GM12874 (cell line): ENCODE data around the gene TOX3.

Source experiments
- CTCF ChIP-seq: IDR thresholded peaks from 2 replicates; pipeline ENCODE4 v1.5.1; 2011; ENCODE audit warnings: low read depth, mild to moderate bottlenecking, control low read depth, low read length, moderate library complexity; ENCODE audit not compliant: insufficient read depth

The TOX3 gene

GRCh38 chr16:52547004-52547833 lies at the start of gene TOX3:
TSS of gene TOX3 (minus strand) at chr16:52547143. CDS start at chr16:52546723, 420 bp downstream.
- TF ChIP-seq CTCF: no peak

- no peak for TF ChIP-seq CTCF
Measured at GRCh38 chr16:52592778-52593177, 45.8 kb upstream of the TOX3 start.

GRCh38 chr16:52591934-52592592 lies 45.1 kb upstream of the TOX3 start:
- no peak for TF ChIP-seq CTCF

GRCh38 chr16:52591471-52591870 lies 44.5 kb upstream of the TOX3 start:
- TF ChIP-seq CTCF: no peak

- no peak for TF ChIP-seq CTCF
Measured at GRCh38 chr16:52586159-52586558, 39.2 kb upstream of the TOX3 start.

GRCh38 chr16:52584354-52585320 lies 37.7 kb upstream of the TOX3 start:
- no peak for TF ChIP-seq CTCF

GRCh38 chr16:52581530-52581929 lies 34.6 kb upstream of the TOX3 start:
- TF ChIP-seq CTCF: peak; percentile 42
